HG03439 (cell line): ENCODE measurements around the gene CALCOCO1.

Source experiments
- ATAC-seq: cut with Tn5 transposase; IDR thresholded peaks from one replicate; pipeline ENCODE4 v1.9.1; 2021; ENCODE audit warnings: mild to moderate bottlenecking, moderate library complexity; ENCODE audit not compliant: unreplicated experiment

CALCOCO1 gene

DNA sequence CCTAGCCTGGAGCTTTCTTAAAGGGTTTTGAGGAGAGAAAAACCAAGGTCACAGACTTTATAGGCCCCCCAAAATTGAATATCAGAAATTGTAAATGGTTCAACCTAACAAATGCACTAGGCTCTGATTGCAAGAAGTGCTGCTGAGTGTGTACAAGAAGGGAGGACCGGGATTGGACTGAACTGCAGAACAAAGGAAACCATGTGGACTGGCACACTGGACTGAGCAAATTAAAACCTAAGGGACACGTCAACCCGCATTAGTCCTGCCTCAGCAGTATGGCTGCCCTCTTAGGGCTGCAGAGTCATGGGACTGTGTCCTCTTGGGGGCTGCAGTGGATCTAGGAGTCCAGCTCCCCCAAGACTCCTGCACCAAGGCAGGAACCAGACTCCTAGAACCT is 25.4 kb upstream of the CALCOCO1 start:
- ATAC-seq, result no peak

GRCh38 chr12:53752192-53752601 is 24.9 kb upstream of the CALCOCO1 start:
- ATAC-seq, result no peak

DNA sequence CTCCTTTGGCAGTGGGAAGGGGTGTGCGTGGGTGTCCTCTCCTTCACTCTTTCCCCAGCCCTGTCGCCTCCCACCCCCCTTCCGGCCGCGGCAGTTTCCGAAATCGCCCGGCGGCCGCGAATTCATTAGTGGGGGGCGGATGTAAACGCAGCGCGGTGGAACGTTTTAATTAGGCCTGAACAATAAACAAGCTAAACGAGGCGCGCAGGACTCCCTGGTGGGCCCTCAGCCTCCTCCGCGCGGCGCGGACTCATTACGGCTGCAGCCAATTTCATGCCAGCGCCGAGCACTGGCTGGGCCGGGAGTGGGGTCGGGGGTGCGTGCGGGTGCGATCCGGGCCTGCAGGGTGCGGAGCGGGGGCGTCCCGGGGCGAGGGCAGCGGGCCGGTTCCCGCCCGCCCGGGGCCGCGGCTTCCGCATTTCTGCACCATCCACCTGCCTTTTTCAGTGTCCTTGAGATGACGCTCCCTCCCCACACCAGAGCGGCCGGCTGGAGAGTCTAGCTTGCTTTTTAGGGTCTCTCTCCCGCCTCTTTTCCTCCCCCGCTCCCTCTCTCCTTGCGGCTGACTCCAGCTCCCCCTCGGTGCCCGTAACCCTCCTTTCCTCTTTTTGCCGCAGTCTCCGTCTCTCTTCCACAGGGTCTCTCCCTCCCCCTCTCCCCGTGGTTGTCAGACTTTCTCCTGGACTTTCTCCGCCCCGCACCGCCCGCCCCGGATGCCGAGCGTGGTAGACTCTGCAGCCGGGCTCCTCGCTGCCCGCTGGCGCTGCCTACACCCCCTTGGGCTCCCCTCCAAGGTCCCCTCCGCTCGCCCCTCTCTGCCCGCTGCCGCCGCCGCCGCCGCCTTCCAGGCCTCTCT is 24.3 kb upstream of the CALCOCO1 start, which contains the start of gene CISTR:
TSS of gene CISTR (minus strand) at position 644 of the 856 bp plus-strand sequence.
- ATAC-seq, result no peak

GRCh38 chr12:53750812-53751335 is 23.6 kb upstream of the CALCOCO1 start:
- ATAC-seq, result no peak

- no peak for ATAC-seq
Observed at GRCh38 chr12:53749986-53750811, 22.9 kb upstream of the CALCOCO1 start.

DNA sequence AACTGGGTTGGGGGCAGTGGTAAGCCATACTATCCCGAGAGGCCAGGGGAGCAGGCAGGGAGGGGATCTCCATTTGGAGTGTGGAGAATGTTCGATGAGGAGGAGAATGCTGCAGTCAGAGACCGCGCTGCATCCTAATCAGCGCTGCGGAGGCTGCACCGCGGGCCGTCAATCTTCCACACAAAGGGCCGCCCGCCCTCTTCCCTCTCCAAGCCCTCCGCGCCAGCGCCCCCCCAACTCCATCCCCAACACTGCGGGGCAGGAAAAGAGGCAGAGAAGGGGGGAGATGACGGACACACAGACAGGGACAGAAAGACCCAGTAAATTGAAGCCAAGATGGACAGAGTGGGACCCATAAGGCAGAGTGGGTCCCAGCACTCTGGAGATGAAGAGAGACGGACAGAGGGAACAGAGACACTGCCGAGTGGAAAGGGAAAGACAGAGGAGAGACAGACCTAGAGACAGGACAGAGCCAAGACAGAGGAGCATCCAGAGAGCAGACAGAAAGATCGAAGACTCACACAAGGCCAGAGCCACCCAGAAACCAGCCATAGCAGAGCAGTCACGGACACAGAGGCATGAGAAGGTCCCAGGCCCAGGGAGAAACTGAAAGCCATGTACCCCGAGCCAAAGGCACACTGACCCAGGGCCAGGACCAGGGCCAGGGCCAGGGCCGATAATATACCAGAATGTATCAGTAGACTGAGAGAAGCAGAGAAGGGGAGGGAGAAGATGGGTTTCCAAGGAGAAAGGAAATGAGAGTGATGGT is 21.0 kb upstream of the CALCOCO1 start:
- no peak for ATAC-seq

- ATAC-seq, result no peak
Observed at GRCh38 chr12:53747095-53747494, 19.8 kb upstream of the CALCOCO1 start.

- no peak for ATAC-seq
Observed at GRCh38 chr12:53746592-53747092, 19.4 kb upstream of the CALCOCO1 start.

DNA sequence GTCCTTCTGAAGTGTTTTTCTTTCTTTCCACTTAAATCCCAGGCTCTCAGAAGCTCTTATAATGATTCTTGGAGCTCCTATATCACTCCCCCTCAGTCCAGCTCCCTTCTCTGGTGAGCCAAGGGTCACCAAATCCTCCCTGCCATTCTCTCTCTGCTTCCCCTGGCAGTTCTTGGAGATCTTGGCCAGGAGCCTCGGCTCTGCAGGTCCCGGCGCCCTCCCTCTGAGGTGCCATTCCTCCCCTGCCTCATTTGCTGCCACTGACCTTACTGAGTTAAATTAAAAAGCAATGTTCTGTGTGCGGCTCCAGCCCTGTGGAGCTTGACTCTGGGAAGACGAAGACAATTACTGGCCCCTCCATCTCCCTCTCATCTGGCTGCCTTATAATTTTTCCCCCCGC is 17.5 kb upstream of the CALCOCO1 start:
- no peak for ATAC-seq

- ATAC-seq, result no peak
Observed at GRCh38 chr12:53744130-53744441, 16.8 kb upstream of the CALCOCO1 start.

- peak; percentile 60 for ATAC-seq
Observed at GRCh38 chr12:53743266-53744129, 16.2 kb upstream of the CALCOCO1 start.

GRCh38 chr12:53740130-53740491 is 12.9 kb upstream of the CALCOCO1 start:
- ATAC-seq, result no peak

GRCh38 chr12:53739214-53740129 is 12.2 kb upstream of the CALCOCO1 start:
- no peak for ATAC-seq

GRCh38 chr12:53738406-53739213 is 11.4 kb upstream of the CALCOCO1 start:
- no peak for ATAC-seq

GRCh38 chr12:53737951-53738405 is 10.7 kb upstream of the CALCOCO1 start:
- no peak for ATAC-seq

DNA sequence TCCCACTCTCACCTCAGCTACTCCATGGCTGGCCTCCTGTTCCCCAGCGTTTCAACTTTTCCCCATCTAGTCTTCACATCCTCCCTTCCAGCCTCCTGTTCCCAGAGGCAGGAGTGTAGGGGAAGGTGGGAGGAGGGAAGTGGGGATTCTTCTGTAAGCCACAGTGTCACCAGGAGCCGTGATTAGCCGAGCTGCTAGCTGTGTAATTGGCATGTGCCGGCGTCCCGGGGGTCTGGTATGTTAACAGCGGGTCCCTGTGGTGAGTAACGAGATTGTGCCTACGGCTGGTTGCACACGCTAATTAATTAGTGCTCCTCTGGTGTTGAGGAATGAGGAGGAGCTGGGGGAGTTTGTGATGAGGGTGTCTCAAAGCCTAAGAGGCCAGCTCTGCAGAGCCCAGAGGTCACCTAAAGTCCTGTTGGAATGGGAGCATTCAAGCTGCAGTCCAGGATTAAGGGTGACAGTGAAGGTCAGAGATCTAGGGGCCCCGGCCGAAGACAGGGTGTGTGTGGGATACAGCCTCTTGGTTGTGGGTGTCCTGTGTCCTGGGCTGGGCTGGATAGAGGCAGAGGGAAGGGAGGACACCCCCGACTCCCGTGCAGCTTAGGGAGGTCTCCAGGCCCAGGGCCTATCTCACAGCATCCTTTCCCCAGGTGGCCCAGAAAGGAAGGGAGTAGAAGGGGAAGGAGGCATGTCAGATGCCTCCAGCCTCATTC is 10.0 kb upstream of the CALCOCO1 start:
- ATAC-seq, result no peak

- no peak for ATAC-seq
Observed at GRCh38 chr12:53736592-53736991, 9.3 kb upstream of the CALCOCO1 start.
